ENCODE measurements around the gene OR8B4. TPM values are rescaled to one million over a fixed set of nuclear protein-coding genes. Genes with fewer than 3 reads are reported as not detected.
"Not testable (repeated sequence)": the region's sequence is repeated elsewhere in the genome, so short reads cannot be mapped to it uniquely, and the experiment has no call there.

The OR8B4 gene
- total RNA-seq, 2 donors from 2014 or later = not detected

- DNase-seq = no peak
- no peak for ATAC-seq
- intact Hi-C loops (cut with DNase I, micrococcal nuclease) = no loop called here
Observed at GRCh38 chr11:124421043-124421442, 3.6 kb downstream of the OR8B4 start.

GRCh38 chr11:124415356-124415923 lies 9.2 kb downstream of the OR8B4 start:
- ATAC-seq = no peak

GRCh38 chr11:124409906-124410305 lies 14.8 kb downstream of the OR8B4 start:
- no peak for ATAC-seq
- no peak for DNase-seq
- intact Hi-C loops (cut with DNase I, micrococcal nuclease) = loop anchor here in 1 of 2 donors (10.0 kb wide), 1 partner anchor 175 kb away; no protein-coding TSS in a partner anchor

More at GRCh38 chr11:124415356-124415923, 9.2 kb downstream of the OR8B4 start:
- no peak for DNase-seq
- intact Hi-C loops (cut with DNase I, micrococcal nuclease) = loop anchor here in 1 of 2 donors (10.0 kb wide), 1 partner anchor 169 kb away; no protein-coding TSS in a partner anchor

- intact Hi-C loops (cut with DNase I, micrococcal nuclease) = no loop called here
- DNase-seq = no peak
- no peak for ATAC-seq
Observed at GRCh38 chr11:124405581-124405980, 19.1 kb downstream of the OR8B4 start.

GRCh38 chr11:124403186-124403585 lies 21.5 kb downstream of the OR8B4 start:
- intact Hi-C loops (cut with DNase I, micrococcal nuclease); ATAC-seq; DNase-seq: not testable (repeated sequence)

GRCh38 chr11:124402326-124402922 lies 22.2 kb downstream of the OR8B4 start:
- ATAC-seq (peak; percentile 63), DNase-seq (peak in 1 of 2 donors; percentile 68)
- intact Hi-C loops (cut with DNase I, micrococcal nuclease) = no loop called here

- intact Hi-C loops (cut with DNase I, micrococcal nuclease) = no loop called here
- no peak for DNase-seq
- no peak for ATAC-seq
Observed at GRCh38 chr11:124398924-124399323, 25.7 kb downstream of the OR8B4 start, which contains the start of gene OR8B3. Gene OR8B3 (minus strand): TSS chr11:124399024. CDS start chr11:124397351, 1,673 bp downstream.

- DNase-seq; ATAC-seq; intact Hi-C loops (cut with DNase I, micrococcal nuclease): not testable (repeated sequence)
Observed at GRCh38 chr11:124396847-124397246, 27.8 kb downstream of the OR8B4 start.

GRCh38 chr11:124394408-124394807 lies 30.3 kb downstream of the OR8B4 start:
- ATAC-seq = no peak
- DNase-seq = no peak
- intact Hi-C loops (cut with DNase I, micrococcal nuclease) = no loop called here

- ATAC-seq (no peak), DNase-seq (no peak)
- intact Hi-C loops (cut with DNase I, micrococcal nuclease) = no loop called here
Observed at GRCh38 chr11:124384399-124384798, 40.3 kb downstream of the OR8B4 start, which contains the start of gene OR8B2. Gene OR8B2 (minus strand): TSS chr11:124384499. CDS start chr11:124383343, 1,156 bp downstream.

GRCh38 chr11:124382857-124383256 lies 41.8 kb downstream of the OR8B4 start:
- ATAC-seq; intact Hi-C loops (cut with DNase I, micrococcal nuclease); DNase-seq: not testable (repeated sequence)

GRCh38 chr11:124380585-124380984 lies 44.1 kb downstream of the OR8B4 start:
- DNase-seq = no peak
- intact Hi-C loops (cut with DNase I, micrococcal nuclease) = no loop called here
- no peak for ATAC-seq

- ATAC-seq (no peak), DNase-seq (no peak)
- intact Hi-C loops (cut with DNase I, micrococcal nuclease) = no loop called here
Observed at GRCh38 chr11:124376280-124376679, 48.4 kb downstream of the OR8B4 start.

Other genes with a start within 250 kb of the OR8B4 start
- not detected for gene OR10D3, start 241.5 kb downstream of the OR8B4 start, total RNA-seq
- gene OR8G1, start 183.8 kb downstream of the OR8B4 start, total RNA-seq = not detected
- gene OR8G5, start 168.5 kb downstream of the OR8B4 start, total RNA-seq = not detected
- not detected for gene OR8D1, start 110.9 kb downstream of the OR8B4 start, total RNA-seq
- gene OR8D2, start 104.7 kb downstream of the OR8B4 start, total RNA-seq = not detected
- not detected for gene OR8B2, start 40.4 kb downstream of the OR8B4 start, total RNA-seq
- not detected for gene OR8B3, start 25.8 kb downstream of the OR8B4 start, total RNA-seq
- gene OR8B8, start 20.8 kb upstream of the OR8B4 start, total RNA-seq = not detected
- gene OR8B12, start 118.8 kb upstream of the OR8B4 start, total RNA-seq = not detected
- not detected for gene OR8A1, start 145.1 kb upstream of the OR8B4 start, total RNA-seq
- not detected for gene PANX3, start 186.6 kb upstream of the OR8B4 start, total RNA-seq
- gene TBRG1, start 198.0 kb upstream of the OR8B4 start, total RNA-seq = 10 to 100 TPM; 30.7 to 35.5 TPM
- 100 to 1,000 TPM; 207 to 293 TPM for gene SIAE, start 248.9 kb upstream of the OR8B4 start, total RNA-seq
- 1 to 10 TPM; 7.4 to 8.7 TPM for gene SPA17, start 249.0 kb upstream of the OR8B4 start, total RNA-seq

Data from left colon (tissue), 2 donors.